GM23338 (cell line): ENCODE data around the gene ATP1B3.

Experiments
- CTCF ChIP-seq, 2 experiments: fragments of 200-600 bp in 1 of 2; sonication (generic) in 1 of 2; conservative IDR thresholded peaks; 2 replicates each; pipeline versions ENCODE4 v1.5.1 to v1.6.1; 2016 to 2017; ENCODE audit warnings: antibody characterized with exemption in 2 of 2, low read depth in 2 of 2, mild to moderate bottlenecking in 2 of 2, moderate library complexity in 1 of 2
- JUNB ChIP-seq: IDR thresholded peaks from one replicate; pipeline ENCODE4 v1.6.1; 2016; ENCODE audit warnings: antibody characterized with exemption; ENCODE audit not compliant: unreplicated experiment
- POLR2AphosphoS5 ChIP-seq: IDR thresholded peaks from 2 replicates; pipeline ENCODE4 v1.6.1; 2016; ENCODE audit warnings: antibody characterized with exemption, low read depth
- REST ChIP-seq: IDR thresholded peaks from one replicate; pipeline ENCODE4 v1.6.1; 2018; ENCODE audit warnings: antibody characterized with exemption; ENCODE audit not compliant: unreplicated experiment

- TF ChIP-seq CTCF (conservative IDR thresholded peaks at IDR 0.05; ENCODE audit: low read depth in 2 of 2) (no peak), REST (no peak), POLR2AphosphoS5 (no peak), JUNB (no peak)
Measured at GRCh38 chr3:141930801-141931200, 54.4 kb downstream of the ATP1B3 start.
